Measurements from ENCODE around the gene LURAP1L. TPM values are rescaled to one million over a fixed set of nuclear protein-coding genes. Genes with fewer than 3 reads are reported as not detected.

LURAP1L gene
- total RNA-seq, 4 donors from 2014 or later, result 2.3 to 4.7 (median 3.2) TPM

DNA sequence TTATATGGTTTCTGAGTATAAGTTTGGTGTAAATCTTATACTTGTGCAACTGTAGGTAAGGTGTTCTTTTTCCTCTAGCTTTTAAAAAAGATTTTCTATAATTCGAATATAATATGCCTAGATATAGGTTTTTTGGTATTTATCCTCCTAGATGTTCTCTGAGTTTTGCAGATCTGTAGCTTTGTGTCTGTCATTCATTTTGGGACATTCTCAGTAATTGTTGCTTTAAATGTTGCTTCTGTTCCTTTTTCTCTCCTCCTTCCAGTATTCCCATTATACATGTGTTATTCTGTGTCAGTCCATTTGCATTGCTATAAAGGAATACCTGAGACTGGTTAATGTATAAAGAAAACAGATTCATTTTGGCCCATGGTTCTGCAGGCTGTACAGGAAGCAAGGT, 33.7 kb downstream of the LURAP1L start:
- TF ChIP-seq POLR2A (IDR thresholded peaks at IDR 0.05), result no peak
- TF ChIP-seq, protein P1, sequence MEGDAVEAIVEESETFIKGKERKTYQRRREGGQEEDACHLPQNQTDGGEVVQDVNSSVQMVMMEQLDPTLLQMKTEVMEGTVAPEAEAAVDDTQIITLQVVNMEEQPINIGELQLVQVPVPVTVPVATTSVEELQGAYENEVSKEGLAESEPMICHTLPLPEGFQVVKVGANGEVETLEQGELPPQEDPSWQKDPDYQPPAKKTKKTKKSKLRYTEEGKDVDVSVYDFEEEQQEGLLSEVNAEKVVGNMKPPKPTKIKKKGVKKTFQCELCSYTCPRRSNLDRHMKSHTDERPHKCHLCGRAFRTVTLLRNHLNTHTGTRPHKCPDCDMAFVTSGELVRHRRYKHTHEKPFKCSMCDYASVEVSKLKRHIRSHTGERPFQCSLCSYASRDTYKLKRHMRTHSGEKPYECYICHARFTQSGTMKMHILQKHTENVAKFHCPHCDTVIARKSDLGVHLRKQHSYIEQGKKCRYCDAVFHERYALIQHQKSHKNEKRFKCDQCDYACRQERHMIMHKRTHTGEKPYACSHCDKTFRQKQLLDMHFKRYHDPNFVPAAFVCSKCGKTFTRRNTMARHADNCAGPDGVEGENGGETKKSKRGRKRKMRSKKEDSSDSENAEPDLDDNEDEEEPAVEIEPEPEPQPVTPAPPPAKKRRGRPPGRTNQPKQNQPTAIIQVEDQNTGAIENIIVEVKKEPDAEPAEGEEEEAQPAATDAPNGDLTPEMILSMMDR (IDR thresholded peaks at IDR 0.05), result no peak
- Histone ChIP-seq H3K4me3 (replicated peaks in 1 of 3) (no peak overlapping the region), H3K4me1 (no peaks in the 10 kb centered on the region), H3K9me3 (no peaks in the 10 kb centered on the region), H3K27me3 (no peaks in the 10 kb centered on the region), H3K27ac (no peak overlapping the region), H3K36me3 (no peaks in the 10 kb centered on the region)
- 88 to 92% methylated on average over 1 of the region's 1 CpG for WGBS, 2 donors
- DNase-seq, result no peak
- intact Hi-C loops (cut with DNase I), result no loop called here

- H3K4me3 ChIP-seq (replicated peaks in 1 of 3), result no peak overlapping the region
- H3K36me3 ChIP-seq, result no peaks in the 10 kb centered on the region
- TF ChIP-seq POLR2A (IDR thresholded peaks at IDR 0.05), result no peak
- TF ChIP-seq, protein P1 (IDR thresholded peaks at IDR 0.05), result no peak
- 85 to 87% methylated on average over 2 of the region's 2 CpGs for WGBS, 2 donors
- DNase-seq, result no peak
- no peaks in the 10 kb centered on the region for H3K4me1 ChIP-seq
- H3K27ac ChIP-seq, result no peak overlapping the region
- intact Hi-C loops (cut with DNase I), result no loop called here
- no peaks in the 10 kb centered on the region for H3K9me3 ChIP-seq
- H3K27me3 ChIP-seq, result no peaks in the 10 kb centered on the region
Observed at GRCh38 chr9:12809720-12810119, 34.9 kb downstream of the LURAP1L start.

DNA sequence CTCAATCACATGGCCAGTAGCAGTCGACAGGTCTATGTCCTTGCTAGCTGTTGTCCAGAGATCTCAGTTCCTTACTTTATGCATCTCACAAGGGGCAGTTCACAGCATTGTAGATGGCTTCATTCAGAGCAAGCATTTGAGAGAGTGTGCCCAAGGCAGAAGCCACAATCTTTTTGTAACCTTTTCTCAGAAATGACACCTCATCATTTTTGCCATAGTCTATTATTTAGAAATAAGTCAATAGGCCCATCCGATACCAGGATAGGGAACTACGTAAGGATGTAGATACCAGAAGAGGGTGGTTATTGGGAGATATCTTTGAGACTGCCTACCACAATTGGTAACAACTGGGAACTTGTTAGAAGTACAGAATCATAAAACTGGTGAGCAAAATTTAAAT, 37.1 kb downstream of the LURAP1L start:
- intact Hi-C loops (cut with DNase I), result no loop called here
- no peaks in the 10 kb centered on the region for H3K9me3 ChIP-seq
- DNase-seq, result no peak
- H3K4me1 ChIP-seq, result no peaks in the 10 kb centered on the region
- no peaks in the 10 kb centered on the region for H3K27me3 ChIP-seq
- 95 to 99% methylated on average over 3 of the region's 3 CpGs for WGBS, 2 donors
- no peak overlapping the region for H3K27ac ChIP-seq
- TF ChIP-seq, protein P1 (IDR thresholded peaks at IDR 0.05), result no peak
- TF ChIP-seq POLR2A (IDR thresholded peaks at IDR 0.05), result no peak
- no peaks in the 10 kb centered on the region for H3K36me3 ChIP-seq
- H3K4me3 ChIP-seq (replicated peaks in 1 of 3), result no peak overlapping the region

DNA sequence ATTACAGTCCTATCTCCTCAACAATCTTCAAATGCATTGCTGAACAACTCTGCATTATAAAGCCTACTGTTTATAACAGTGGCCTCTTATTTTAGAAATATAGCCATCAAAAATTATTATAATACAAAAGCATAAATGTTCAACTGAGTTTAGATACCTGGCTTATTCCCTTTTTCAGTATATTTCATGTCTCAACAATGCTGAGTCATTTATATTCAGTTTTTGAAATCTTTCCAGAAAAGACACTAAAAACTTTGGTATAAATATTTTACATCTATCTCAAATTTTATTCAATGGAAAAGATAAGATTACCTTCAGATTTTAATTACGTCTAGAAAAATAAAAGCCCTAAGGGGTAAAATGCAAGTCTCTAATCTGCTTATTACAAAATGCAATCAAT, 37.9 kb downstream of the LURAP1L start:
- intact Hi-C loops (cut with DNase I), result no loop called here
- no peaks in the 10 kb centered on the region for H3K27me3 ChIP-seq
- H3K9me3 ChIP-seq, result no peaks in the 10 kb centered on the region
- TF ChIP-seq POLR2A (IDR thresholded peaks at IDR 0.05), result no peak
- TF ChIP-seq, protein P1 (IDR thresholded peaks at IDR 0.05), result no peak
- 0 to 95% methylated on average over 1 of the region's 1 CpG for WGBS, 2 donors
- no peaks in the 10 kb centered on the region for H3K36me3 ChIP-seq
- H3K27ac ChIP-seq, result no peak overlapping the region
- H3K4me3 ChIP-seq (replicated peaks in 1 of 3), result no peak overlapping the region
- peaks cover 0 to 4% of the 10 kb centered on the region in 2 donors for H3K4me1 ChIP-seq
- no peak for DNase-seq

GRCh38 chr9:12813533-12813932, 38.7 kb downstream of the LURAP1L start:
- no peak for DNase-seq
- TF ChIP-seq POLR2A (IDR thresholded peaks at IDR 0.05), result no peak
- TF ChIP-seq, protein P1 (IDR thresholded peaks at IDR 0.05), result no peak
- peaks cover 5 to 9% of the 10 kb centered on the region in 2 donors for H3K4me1 ChIP-seq
- no peaks in the 10 kb centered on the region for H3K27me3 ChIP-seq
- no peaks in the 10 kb centered on the region for H3K36me3 ChIP-seq
- 93 to 98% methylated on average over 1 of the region's 1 CpG for WGBS, 2 donors
- H3K27ac ChIP-seq, result no peak overlapping the region
- no peaks in the 10 kb centered on the region for H3K9me3 ChIP-seq
- intact Hi-C loops (cut with DNase I), result no loop called here
- H3K4me3 ChIP-seq (replicated peaks in 1 of 3), result no peak overlapping the region

All from thyroid gland (tissue), 4 donors.